Left renal cortex interstitium (tissue), 4 donors: ENCODE results near the gene TXNRD1. TPM values are rescaled to one million over a fixed set of nuclear protein-coding genes. Genes with fewer than 3 reads are reported as not detected.
"Not testable (repeated sequence)": the region's sequence is repeated elsewhere in the genome, so short reads cannot be mapped to it uniquely, and the experiment has no call there.

Experiments
- DNase-seq, 4 donors: peaks; one replicate each; pipeline ENCODE4 v3.0.0-alpha.2; 2013; ENCODE audit warnings: low read depth in 4 of 4, low spot score in 2 of 4, missing footprints in 1 of 4
- polyA plus RNA-seq, 4 donors: library from polyadenylated mRNA; unstranded; fragments of 120-200 nt; gene quantifications; one replicate each; pipeline ENCODE4 v1.2.1, GENCODE V29; 2013; ENCODE audit not compliant: insufficient read length in 4 of 4

Gene TXNRD1
- polyA plus RNA-seq, 4 donors, result 52.2 to 73.7 (median 61.2) TPM

DNA sequence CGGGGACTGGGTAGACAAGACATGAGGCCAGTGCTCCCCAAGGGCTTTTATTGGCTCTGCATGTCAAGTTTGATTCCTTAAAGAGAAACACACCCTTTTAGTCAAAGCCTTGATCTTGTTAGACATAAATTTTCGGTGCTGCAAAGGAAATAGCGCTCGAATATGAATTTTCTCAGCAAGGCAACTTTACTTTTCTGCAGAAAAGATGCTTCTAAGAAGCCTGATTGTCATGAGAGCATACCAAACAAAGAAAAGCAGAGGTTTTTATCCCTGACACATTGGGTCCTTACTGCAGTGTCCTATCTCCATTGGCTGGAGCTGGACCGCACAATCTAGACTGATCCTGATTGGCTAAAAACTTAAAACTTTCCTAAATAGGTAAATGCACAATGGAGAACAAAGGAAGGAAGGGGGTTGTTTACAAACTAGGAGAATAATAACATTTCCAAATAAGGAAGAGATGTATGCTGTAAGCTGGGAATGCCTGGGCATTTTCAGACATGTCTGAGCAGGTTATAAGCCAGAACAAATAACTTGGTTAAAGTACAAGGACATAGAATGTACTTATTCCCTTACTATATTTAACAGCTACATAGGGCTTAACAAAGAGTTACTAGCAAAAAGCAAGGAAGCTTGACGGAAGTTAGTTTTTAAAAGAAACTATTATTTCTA lies 17.2 kb downstream of the TXNRD1 start:
- DNase-seq, result no peak

DNA sequence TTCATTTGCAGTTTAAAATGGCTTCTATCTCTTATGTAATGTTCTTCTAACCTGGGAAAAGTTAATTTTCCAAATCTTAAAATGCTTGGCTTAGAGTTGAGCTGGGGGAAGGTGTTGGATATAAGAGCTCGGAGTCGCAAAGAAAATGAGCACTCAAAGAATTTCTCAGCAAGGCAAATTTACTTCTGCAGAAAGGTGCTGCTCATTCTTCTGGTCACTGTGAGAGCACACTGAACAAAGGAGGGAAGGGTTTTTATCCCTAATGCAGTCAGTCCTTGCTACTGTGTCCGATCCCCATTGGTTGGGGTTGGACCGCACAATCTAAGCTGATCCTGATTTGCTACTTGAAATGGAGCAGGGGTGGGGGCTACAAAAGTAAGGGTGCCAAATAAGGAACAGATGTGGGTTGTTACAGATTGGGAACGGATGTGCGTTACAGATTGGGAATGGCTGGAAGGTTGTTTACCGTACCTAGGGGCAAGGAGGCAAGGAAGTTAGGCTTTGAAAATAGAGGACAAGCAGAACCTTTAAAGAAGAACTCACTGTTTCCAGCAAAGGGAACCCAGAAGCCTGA lies 19.4 kb downstream of the TXNRD1 start:
- no peak for DNase-seq

DNA sequence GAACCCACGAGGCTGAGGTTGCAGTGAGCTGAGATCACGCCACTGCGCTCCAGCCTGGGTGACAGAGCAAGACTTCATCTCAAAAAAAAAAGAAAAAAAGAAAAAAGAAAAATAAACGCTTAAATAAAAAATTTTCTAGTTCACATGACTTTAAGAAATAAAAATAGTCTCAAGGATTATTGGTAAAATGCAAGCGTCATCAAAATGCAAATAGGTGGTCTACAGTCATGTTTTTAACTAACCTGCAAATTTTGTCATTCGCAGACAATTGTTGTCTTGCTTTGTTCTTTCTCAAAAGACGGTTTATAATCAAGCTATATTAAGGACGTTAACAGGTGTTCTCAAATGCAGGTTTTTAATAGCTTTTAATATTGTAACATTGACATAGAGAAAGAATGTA lies 22.4 kb downstream of the TXNRD1 start:
- DNase-seq, result no peak

DNA sequence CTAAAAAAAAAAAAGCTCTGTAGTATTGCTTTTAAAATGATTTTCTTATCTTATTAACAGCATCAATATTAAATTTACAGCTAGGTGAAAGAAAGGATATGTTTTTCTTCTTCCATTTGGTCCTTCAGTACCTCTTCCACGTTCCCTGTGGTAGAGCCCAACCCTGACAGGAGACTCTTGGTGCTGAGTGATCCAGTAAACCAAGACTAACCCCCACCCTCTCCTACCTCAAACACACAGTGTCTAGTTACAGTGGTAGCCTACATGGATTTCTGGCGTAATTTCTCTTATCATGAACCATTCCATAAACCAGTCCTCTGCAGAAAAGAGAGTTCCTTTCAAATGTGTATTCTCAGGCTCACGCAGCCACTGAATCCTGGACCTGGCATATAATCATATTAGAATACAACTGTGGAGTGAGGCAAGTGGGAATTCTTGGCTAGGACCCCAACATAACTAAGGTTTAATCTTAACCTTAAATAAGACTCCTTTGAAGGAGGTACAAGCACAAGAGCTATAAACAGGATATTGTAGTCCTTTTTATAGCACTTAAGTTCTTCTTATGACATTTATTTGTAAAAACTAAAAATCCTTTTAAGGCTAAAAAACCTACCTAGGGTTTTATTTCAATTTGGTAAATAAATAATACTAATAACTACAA lies 27.1 kb downstream of the TXNRD1 start:
- DNase-seq, result no peak

DNA sequence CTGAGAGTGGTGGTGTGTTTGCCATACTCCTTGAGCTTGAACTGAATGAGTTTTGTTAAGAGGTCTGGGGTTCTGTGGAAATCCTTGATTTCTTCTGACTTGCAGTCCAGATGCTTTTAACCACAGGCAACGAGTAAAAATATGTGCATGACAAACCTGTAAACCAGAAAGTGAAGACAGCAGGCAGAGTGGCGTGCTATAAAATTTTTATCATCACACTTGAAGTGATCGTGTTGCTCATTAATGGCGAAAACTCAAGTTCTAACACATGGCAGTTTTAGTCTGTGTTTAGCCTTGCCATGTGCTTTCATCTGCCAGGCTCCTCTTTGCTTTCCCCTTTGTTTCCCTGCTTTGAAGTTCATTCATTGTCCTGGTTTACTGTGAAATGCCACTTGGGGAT lies 28.0 kb downstream of the TXNRD1 start:
- no peak for DNase-seq

DNA sequence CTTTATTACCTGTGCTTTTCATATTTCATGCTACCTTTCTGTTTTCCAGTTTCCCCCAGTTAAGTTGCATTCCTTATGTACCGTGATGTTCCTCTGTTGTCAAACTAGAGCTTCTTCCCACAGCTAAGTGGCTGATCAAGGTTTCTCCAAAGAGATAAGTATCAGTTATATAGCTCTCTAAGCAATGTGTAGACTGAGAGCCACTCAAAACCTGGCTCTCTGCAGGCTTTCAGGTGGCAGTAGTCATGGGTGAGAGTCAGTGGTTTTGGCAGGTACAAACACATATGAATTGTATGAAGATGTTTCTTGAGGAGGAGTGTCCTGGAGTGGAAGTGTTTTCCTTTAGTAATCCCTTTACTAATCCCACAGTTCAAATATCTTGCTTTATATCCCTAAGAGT lies 28.4 kb downstream of the TXNRD1 start:
- DNase-seq, result no peak

DNA sequence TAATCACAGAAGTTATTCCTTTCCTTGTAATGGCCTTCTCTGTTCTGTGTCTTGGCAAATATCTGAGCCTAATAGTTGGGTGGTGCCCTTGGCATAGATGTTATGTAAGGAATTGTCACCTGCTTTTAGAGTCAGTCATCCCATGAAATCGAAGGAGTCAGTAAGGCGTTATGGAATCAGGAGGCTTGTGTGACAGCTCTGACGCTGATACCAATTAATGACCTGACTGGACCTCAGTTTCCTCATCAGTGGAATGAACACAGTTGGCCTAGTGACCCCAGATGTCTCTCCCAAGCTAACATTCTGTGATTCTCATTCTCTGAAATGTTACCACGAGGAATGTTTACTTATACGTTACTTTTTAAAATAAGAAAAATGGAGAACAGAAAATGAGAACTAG lies 32.1 kb downstream of the TXNRD1 start:
- DNase-seq, result no peak

DNA sequence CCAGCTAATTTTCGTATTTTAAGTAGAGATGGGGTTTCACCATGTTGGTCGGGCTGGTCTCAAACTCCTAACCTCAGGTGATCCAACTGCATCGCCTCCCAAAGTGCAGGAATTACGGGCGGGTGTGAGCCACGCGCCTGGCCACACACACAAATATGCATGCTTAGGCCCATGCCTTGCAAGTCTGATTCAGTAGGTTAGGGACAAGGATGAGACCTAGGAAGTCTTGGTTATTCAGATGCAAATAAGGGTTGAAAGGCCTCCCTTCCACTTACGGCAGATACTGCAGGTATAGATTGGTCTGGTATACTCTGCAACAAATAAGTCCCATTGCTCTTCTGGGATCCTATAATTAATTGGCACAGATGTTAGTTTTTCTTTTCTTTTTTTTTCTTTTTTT lies 32.9 kb downstream of the TXNRD1 start:
- DNase-seq, result no peak

DNA sequence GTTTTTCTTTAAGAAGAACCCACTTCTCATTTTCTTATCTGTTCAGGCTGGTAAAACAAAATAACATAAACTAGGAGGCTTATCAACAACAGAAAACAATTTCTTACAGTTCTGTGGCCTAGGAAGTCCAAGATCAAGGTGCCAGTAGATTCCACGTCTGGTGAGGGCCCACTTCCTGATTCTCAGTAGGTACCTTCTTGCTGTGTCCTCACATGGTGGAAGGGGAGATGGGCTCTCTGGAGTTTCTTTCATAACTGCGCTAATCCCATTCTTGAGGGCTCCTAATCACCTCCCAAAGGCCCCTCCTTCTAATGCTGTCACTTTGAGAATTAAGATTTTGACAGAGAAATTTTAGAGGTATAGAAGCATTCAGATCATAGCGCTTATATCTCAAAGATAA lies 33.4 kb downstream of the TXNRD1 start:
- DNase-seq, result no peak

DNA sequence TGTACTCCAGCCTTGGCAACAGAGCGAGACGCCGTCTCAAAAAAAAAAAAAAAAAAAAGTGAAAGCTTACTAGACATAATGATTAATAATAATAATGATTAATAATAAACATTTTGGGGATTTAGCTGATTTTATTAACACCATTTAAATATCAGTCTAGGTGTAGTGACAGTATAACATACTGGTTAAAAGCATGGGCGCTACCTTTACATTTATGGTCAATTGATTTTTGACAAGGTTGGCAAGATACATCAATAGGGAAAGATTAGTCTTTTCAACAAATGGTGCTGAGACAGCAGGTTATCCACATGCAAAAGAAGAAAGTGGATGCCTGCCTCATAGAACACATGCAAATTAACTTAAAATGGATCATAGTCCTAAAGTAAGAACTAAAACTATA lies 34.3 kb downstream of the TXNRD1 start:
- no peak for DNase-seq

DNA sequence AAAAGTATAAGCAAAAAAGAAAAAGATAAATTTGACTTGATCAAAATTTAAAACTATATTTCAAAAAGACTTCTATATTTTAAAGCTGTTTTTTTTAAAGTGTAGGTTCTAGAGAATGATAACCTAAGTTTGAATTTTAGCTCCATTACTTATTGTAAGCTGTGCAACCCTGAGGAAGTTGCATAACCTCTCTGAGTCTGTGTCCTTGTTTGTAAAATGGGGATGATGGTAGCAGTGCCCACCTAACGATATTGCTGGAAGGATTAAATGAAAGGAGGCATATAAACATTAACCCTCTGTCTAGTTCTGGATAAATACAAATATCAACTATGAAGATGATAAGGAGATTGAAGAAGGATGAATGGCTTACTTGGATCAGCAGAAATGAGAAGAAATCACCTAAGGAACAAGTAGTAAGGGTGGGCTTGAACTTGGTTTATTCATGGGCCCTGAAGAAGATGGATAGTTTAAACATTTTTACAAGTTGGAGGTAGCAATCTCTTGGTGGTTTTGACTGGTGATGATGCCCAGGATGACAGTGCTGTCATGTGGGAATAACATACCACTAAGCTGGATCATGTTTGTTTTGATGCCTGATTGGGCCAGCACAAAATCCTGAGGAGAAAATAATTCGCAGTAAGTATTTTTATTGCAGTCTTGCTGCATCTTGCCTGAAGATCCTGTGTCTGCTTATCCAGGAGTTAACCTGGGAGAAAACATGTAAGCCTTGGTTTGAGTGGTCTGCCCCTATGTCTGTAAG lies 35.0 kb downstream of the TXNRD1 start:
- DNase-seq, result no peak

DNA sequence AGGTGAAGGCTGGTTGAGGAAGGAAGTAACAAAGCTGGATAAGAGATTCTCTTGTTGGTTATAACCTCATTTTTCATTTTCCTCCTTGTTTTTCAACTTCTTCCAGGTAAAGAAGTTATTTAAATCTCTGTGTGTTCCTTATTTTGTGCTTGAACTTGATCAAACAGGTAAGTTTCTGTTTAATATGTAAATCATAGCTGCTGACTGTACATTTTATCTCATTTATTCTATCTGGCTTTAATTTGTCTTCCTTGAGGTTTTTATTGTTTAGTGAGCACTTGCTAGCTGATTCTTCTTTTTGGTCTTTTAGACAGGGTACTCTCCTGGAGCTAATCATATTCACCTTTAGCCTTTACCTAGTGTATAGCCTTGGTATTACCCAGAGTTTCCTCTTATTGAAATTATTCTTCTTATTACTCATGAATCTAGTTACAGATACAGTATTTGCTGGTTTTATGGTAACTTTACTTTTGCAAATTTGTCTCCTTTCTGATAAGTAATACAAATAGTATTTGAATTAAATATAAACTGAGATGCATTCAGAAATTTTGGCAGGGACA lies 42.4 kb downstream of the TXNRD1 start:
- DNase-seq, result no peak

DNA sequence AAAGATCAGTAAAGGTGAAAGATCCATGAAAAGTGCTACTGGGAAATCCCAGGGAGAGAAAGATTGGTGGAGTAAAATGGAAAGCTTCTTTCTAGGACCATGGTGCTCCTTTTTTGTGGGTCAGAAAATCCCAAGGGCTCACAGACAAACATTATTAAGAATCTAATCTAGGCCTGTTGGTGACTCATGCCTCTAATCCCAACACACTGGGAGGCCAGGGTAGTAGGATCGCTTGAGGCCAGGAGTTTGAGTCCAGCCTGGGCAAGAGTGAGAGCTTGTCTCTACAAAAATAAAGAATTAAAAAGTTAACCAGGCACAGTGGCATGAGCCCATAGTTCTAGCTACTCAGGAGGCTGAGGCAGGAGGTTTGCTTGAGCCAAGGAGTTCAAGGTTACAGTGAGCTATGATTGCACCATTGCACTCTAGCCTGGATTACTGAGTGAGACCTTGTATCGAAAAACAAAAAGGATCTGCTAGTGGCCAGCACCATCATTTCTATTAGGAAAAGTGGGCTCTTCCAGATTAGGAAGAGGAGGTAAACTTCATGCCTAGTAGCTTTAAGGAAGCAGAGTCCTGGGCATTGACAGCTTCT lies 43.0 kb downstream of the TXNRD1 start:
- no peak for DNase-seq

DNA sequence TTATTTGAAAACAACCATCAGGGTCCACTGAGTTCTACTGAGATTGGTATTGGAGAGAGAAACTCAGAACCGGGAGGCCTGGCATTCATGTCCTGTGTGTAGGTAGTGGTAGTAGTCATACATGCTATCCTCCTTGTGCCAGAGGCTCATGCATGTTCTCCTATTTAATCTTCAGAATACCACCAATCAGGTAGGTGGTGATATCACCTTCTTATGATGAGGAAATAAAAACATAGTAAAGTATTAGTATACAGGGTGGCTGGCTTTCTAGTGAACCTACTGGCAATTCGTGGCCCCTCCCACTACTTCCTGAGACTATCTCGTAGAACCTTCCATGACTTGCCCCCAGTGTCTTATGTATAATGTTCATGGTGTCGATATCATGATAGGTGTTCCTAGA lies 47.4 kb downstream of the TXNRD1 start:
- no peak for DNase-seq

DNA sequence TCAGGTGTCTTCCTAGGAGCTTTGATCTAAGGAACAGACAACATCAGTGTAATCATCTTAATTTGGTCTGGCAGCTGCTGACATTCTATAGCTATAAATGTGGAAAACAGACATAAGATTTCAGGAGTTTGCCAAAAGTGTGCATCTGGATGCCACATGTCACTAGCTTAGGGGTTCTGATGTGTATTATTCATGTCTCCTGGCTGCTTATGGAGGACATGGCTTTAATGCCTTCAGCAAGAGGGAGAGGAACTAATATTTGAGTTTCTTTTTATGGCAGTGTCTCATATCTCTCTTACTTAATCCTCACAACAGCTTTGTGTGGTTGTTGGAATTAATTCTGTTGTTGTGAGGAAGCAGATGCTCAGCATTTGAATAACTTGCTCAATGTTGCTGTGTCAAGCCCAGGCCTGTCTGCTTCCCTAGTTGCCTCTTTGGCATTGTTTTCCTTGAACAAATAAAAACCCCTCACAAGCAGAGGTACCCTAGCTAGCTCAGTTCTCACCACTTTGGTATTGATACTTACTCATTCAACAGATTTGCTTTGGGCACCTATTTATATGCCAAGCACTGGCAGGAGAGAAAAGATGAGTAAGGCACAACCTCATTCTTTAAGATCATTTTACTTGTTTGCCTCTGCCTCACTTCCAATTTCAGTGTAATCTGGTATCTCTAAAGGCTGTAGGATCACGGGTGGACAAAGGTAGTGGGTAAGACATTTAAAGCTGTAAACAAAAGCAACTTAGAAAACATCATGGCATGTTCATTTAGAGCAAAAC lies 48.2 kb downstream of the TXNRD1 start:
- DNase-seq, result no peak

DNA sequence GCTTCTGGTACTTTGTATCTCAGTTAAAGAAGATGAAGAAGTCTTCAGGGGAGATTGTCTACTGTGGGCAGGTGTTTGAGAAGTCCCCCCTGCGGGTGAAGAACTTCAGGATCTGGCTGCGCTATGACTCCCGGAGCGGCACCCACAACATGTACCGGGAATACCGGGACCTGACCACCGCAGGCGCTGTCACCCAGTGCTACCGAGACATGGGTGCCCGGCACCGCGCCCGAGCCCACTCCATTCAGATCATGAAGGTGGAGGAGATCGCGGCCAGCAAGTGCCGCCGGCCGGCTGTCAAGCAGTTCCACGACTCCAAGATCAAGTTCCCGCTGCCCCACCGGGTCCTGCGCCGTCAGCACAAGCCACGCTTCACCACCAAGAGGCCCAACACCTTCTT lies 49.9 kb downstream of the TXNRD1 start:
- not testable (repeated sequence) for DNase-seq

DNA sequence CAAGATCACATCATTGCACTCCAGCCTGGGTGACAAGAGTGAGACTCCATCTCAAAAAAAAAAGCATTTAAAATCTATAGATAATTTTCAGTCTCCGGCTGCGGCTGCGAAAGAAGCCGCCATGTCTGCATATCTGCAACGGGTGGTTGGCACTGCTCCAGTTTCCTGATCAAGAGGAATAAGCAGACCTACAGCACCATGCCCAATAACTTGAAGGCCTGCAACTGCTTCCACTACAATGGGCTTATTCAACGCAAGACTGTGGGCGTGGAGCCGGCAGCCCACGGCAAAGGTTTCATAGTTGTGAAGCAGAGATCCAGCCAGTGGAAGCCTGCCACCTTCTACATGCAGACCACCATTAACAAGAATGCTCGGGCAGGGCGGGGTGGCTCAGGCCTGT lies 57.4 kb downstream of the TXNRD1 start:
- no peak for DNase-seq

DNA sequence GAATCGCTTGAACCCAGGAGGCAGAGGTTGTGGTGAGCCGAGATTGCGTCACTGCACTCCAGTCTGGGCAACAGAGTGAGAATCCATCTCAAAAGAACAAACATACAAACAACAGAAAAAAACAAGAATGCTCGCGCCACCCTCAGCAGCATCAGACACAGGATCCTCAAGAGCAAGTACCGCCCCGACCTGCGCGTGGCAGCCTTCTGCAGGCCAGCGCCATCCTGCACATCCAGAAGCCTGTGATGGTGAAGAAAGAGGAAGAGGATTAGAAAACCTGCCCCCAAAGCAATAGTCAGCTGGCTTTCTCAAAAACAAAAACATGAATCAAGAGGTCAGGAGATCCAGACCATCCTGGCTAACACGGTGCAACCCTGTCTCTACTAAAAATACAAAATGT lies 57.9 kb downstream of the TXNRD1 start:
- no peak for DNase-seq

DNA sequence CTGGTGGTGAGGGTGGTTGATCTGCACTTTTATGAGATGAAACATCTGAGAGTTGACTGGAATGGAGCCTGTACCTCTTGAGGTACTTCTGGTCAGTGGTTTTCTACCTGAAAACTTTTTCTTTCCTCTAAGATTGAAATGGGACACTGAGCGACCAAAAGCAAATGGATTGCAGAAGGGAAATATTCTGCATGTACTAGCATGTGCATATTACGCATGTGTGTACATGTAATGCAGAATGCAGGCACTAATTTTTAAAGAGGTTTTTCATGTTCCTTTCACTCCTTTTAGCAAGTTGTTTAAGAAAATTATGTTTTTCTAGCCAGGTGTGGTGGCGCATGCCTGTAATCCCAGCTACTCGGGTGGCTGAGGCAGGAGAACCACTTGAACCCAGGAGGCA lies 59.2 kb downstream of the TXNRD1 start:
- DNase-seq, result no peak

DNA sequence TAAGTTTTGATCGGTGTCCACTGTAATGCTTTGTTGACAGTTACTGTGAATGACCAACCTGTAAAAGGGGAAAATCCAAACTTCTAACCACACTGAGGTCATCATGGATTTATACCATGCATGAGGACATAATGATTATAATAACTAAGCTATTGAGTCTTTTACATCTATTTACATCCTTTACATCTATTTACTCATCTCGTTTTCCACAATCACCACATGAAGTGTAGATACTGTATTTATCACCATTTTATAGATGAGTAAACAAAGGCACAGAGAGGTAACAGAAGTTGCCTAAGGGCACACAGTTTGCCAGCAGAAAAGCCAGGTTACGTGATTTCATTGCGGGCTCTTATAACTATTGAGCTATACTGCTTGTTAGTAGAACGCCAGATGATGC lies 60.1 kb downstream of the TXNRD1 start:
- no peak for DNase-seq
